Transverse colon (tissue), 4 donors: ENCODE results near the gene DRD5. TPM values are rescaled to one million over a fixed set of nuclear protein-coding genes. Genes with fewer than 3 reads are reported as not detected.

ENCODE experiments used
- DNase-seq: peaks from one replicate; pipeline ENCODE4 v3.0.0-alpha.2; 2019
- H3K27ac ChIP-seq, 4 donors: fragments of 200-600 bp; sonication (generic); 2 replicates each; pipeline ENCODE4 v1.5.1; 2016 to 2018; ENCODE audit warnings: inconsistent platforms in 4 of 4
- H3K27me3 ChIP-seq: fragments of 200-600 bp; sonication (generic); 2 replicates; pipeline ENCODE4 v1.5.1; 2017; ENCODE audit warnings: inconsistent platforms
- H3K36me3 ChIP-seq, 4 donors: fragments of 200-600 bp; sonication (generic); 2 replicates each; pipeline ENCODE4 v1.5.1; 2017 to 2019; ENCODE audit warnings: inconsistent platforms in 4 of 4
- H3K4me1 ChIP-seq, 4 donors: fragments of 200-600 bp; sonication (generic); 2 replicates each; pipeline ENCODE4 v1.5.1; 2017 to 2020; ENCODE audit warnings: inconsistent platforms in 4 of 4
- H3K4me3 ChIP-seq, 4 donors: fragments of 200-600 bp; sonication (generic); 1 replicate in 1 of 4; 2 replicates in 3 of 4; pipeline versions ENCODE4 v1.5.1 to v1.6.1; 2017 to 2019; ENCODE audit warnings: inconsistent platforms in 4 of 4
- H3K9me3 ChIP-seq, 2 donors: fragments of 200-600 bp; sonication (generic); 2 replicates each; pipeline ENCODE4 v1.5.1; 2017 to 2019; ENCODE audit warnings: inconsistent platforms in 2 of 2
- CTCF ChIP-seq, 5 experiments: fragments of 200-600 bp in 3 of 5; fragments of 450-650 bp in 2 of 5; sonication (generic) in 3 of 5; IDR thresholded peaks; 1 replicate in 2 of 5; 2 replicates in 3 of 5; pipeline ENCODE4 v1.5.1; 2016 to 2017; ENCODE audit warnings: antibody characterized with exemption in 5 of 5, inconsistent platforms in 3 of 5, mild to moderate bottlenecking in 2 of 5, moderate library complexity in 1 of 5
- EP300 ChIP-seq: sonication (generic); formaldehyde crosslinking; IDR thresholded peaks from one replicate; pipeline ENCODE4 v1.6.1; 2017; ENCODE audit warnings: antibody characterized with exemption, low read depth
- POLR2A ChIP-seq: fragments of 450-650 bp; IDR thresholded peaks from one replicate; pipeline ENCODE4 v1.6.1; 2016; ENCODE audit warnings: antibody characterized with exemption, mild to moderate bottlenecking, moderate library complexity
- POLR2AphosphoS5 ChIP-seq, 3 donors: sonication (generic); formaldehyde crosslinking; IDR thresholded peaks; one replicate each; pipeline ENCODE4 v1.6.1; 2016; ENCODE audit warnings: antibody characterized with exemption in 3 of 3
- WGBS, 2 donors: methylation state at CpG; one replicate each; pipeline ENCODE4 v1.1.5; 2018; ENCODE audit warnings: low coverage in 1 of 2; 5-methylcytosine and 5-hydroxymethylcytosine counted together
- in situ Hi-C, 4 donors: fragments of 200-750 bp; cut with MboI; loops; one replicate each; pipeline versions ENCODE4 v1.15.0 to v1.15.1; 2017; ENCODE audit warnings: low sequenced_read_pairs in 3 of 4, low pct_ligation_motif_present in 1 of 4, low pct_unique_long_range_greater_than_20kb in 1 of 4
- intact Hi-C: fragments of 100-400 bp; cut with DNase I; formaldehyde crosslinking; loops from one replicate; pipeline ENCODE4 v1.15.1; 2023; ENCODE audit warnings: low total_unique reads
- small RNA-seq, 4 donors: library from RNA; depleted of rRNA; stranded (forward); fragments of <200 nt; gene quantifications; one replicate each; pipeline ENCODE3, GENCODE V24; 2016
- total RNA-seq, 4 donors: library from RNA; depleted of rRNA; stranded (reverse); fragments of >200 nt; gene quantifications; one replicate each; pipeline ENCODE4 v1.1.0, GENCODE V29; 2016

The DRD5 gene
- total RNA-seq, 4 donors from 2014 or later, result not detected

- H3K27ac ChIP-seq, result no peak overlapping the region
- in situ Hi-C loops (no loop called here), intact Hi-C loops (no loop called here)
- no peaks in the 10 kb centered on the region for H3K27me3 ChIP-seq
- TF ChIP-seq EP300 (no peak), CTCF (IDR thresholded peaks at IDR 0.05) (no peak), POLR2A (no peak), POLR2AphosphoS5 (IDR thresholded peaks at IDR 0.05) (no peak)
- no peaks in the 10 kb centered on the region for H3K4me1 ChIP-seq
- H3K4me3 ChIP-seq, result no peak overlapping the region
- H3K36me3 ChIP-seq, result no peaks in the 10 kb centered on the region
- DNase-seq, result no peak
- 41 to 46% methylated on average over 3 of the region's 3 CpGs for WGBS, 2 donors
- H3K9me3 ChIP-seq, result no peaks in the 10 kb centered on the region
Measured at GRCh38 chr4:9825049-9825448, 43.6 kb downstream of the DRD5 start.

- no peaks in the 10 kb centered on the region for H3K4me1 ChIP-seq
- H3K36me3 ChIP-seq, result no peaks in the 10 kb centered on the region
- no peak overlapping the region for H3K4me3 ChIP-seq
- TF ChIP-seq POLR2AphosphoS5 (IDR thresholded peaks at IDR 0.05), result no peak
- TF ChIP-seq CTCF (IDR thresholded peaks at IDR 0.05), result no peak
- no peak for TF ChIP-seq EP300
- TF ChIP-seq POLR2A, result no peak
- no peak for DNase-seq
- no peak overlapping the region for H3K27ac ChIP-seq
- no peaks in the 10 kb centered on the region for H3K9me3 ChIP-seq
- intact Hi-C loops, result no loop called here
- 87 to 100% methylated on average over 1 of the region's 1 CpG for WGBS, 2 donors
- H3K27me3 ChIP-seq, result no peaks in the 10 kb centered on the region
- in situ Hi-C loops, result no loop called here
Measured at GRCh38 chr4:9826551-9826950, 45.1 kb downstream of the DRD5 start.

- in situ Hi-C loops (no loop called here), intact Hi-C loops (no loop called here)
Measured at GRCh38 chr4:9832640-9833039, 51.2 kb downstream of the DRD5 start.

GRCh38 chr4:9833421-9833820 lies 52.0 kb downstream of the DRD5 start:
- no peak for DNase-seq
- 80 to 97% methylated on average over 1 to 5 of the region's 5 CpGs for WGBS, 2 donors
- Histone ChIP-seq H3K4me1 (no peaks in the 10 kb centered on the region), H3K4me3 (no peak overlapping the region), H3K27me3 (no peaks in the 10 kb centered on the region), H3K9me3 (no peaks in the 10 kb centered on the region), H3K36me3 (no peaks in the 10 kb centered on the region), H3K27ac (no peak overlapping the region)
- in situ Hi-C loops, result no loop called here
- intact Hi-C loops, result no loop called here
- TF ChIP-seq CTCF (IDR thresholded peaks at IDR 0.05) (no peak), POLR2A (no peak), POLR2AphosphoS5 (IDR thresholded peaks at IDR 0.05) (no peak), EP300 (no peak)

More at GRCh38 chr4:9832640-9833039, 51.2 kb downstream of the DRD5 start:
- H3K27me3 ChIP-seq, result no peaks in the 10 kb centered on the region
- H3K36me3 ChIP-seq, result no peaks in the 10 kb centered on the region
- no peak overlapping the region for H3K27ac ChIP-seq
- H3K4me3 ChIP-seq, result no peak overlapping the region
- no peaks in the 10 kb centered on the region for H3K4me1 ChIP-seq
- H3K9me3 ChIP-seq, result no peaks in the 10 kb centered on the region
- DNase-seq, result no peak
- TF ChIP-seq POLR2AphosphoS5 (IDR thresholded peaks at IDR 0.05), result no peak
- TF ChIP-seq CTCF (IDR thresholded peaks at IDR 0.05), result no peak
- no peak for TF ChIP-seq EP300
- TF ChIP-seq POLR2A, result no peak
- 60 to 82% methylated on average over 1 to 2 of the region's 2 CpGs for WGBS, 2 donors

Small RNAs within 50 kb of the gene (small RNA-seq; reads per million reads assigned to genes)
- 0 reads per million in 4 donors for gene RNA5SP154

Other genes with a start within 250 kb of the DRD5 start
- gene SLC2A9, start 239.9 kb downstream of the DRD5 start, total RNA-seq, result 1 to 10 TPM in 3 of 4 donors, not detected in 1; 2.2 to 4.0 (median 3.4) TPM